ENCODE results near the gene RCOR3.
A peak's percentile ranks its signal among the peaks of the same experiment; 100 is the strongest.

RCOR3 gene

DNA sequence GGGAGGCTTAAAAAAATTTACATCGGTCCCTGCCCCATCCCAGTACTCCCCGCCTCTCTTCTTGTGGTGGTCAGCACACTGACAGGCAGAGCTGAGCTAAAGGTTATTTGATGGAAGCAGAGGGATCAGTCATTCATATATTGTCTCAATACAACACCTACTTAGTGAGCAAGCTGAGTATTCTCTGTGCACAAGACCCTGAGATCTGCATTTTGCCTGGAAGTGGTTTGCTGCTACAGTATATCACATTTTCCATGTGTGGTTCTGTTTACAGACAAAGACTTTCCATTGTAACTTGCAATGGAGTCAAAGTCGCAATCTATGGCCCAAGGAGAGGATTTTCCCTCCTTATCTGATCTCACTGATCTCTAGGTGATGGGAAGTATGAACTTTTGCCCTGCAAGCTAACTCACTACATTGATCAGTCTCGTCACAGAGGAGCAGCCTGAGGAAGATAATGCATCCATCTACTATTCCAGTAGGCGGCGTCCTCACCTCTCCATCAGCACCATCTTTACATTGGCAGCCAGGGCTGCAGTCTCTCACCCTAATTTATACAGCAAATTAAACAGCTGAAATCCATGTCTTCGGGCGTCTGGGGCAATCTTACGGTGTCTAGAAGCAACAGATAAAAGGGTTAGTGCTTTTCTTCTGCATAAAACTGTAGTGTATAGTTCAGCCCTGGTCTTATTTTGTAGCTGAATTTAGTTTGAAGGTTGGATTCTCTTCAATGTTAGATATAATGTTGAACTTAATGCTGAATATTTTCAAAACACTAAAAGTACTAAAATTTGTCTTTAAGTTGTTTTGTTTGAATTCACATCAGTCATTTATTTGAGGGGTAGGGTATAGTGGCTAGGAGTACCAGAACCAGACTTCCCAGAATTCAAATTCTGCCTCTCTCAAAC lies 64.2 kb downstream of the RCOR3 start:
- no peak overlapping the region for H3K4me2 ChIP-seq (ENCODE audit: low read depth, low read length, poor library complexity, severe bottlenecking)
- H2AFZ ChIP-seq (ENCODE audit: low read depth, low read length, severe bottlenecking): no peak overlapping the region

DNA sequence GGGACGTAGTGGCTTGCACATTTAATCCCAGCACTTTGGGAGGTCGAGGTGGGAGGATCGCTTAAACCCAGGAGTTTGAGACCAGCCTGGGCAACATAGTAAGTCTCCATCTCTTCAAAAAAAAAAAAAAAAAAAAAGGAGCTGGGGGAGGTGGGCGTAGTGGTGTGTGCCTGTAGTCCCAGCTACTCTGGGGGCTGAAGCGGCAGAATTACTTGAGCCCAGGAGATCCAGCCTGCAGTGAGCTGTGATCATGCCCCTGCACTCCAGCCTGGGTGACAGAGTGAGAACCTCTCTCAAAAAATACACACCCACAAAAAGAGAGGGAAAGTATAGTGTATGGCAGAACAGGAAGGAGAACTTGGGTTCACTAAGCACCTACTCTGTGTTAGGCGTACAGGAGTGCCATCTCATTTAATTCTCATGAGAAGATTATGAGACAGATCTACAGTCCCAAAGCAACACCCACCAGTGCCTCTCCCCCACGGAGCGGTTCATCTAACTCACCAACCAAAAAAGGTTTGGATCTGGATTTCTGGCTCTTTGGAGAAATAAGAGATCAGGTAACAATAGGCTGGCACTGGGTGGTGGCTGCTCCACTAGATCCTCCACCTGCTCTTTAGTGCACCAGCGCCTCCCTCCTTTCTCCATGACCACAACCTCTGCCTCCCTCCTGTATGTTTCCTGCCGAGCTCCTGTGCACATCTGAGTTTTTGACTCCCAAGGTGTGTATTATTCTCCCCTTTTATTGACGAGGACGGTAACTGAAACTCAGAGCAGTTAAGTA lies 66.0 kb downstream of the RCOR3 start:
- H3K9me3 ChIP-seq (ENCODE audit: insufficient read depth, low read length): no peaks in the 10 kb centered on the region
- H3K4me2 ChIP-seq (ENCODE audit: low read depth, low read length, poor library complexity, severe bottlenecking): no peak overlapping the region
- H3K9me2 ChIP-seq (replicated peaks; ENCODE audit: insufficient read depth, low read length): no peaks in the 10 kb centered on the region
- no peak overlapping the region for H3K4me3 ChIP-seq (ENCODE audit: insufficient read depth, low read length, poor library complexity, severe bottlenecking)
- no peak for TF ChIP-seq EZH2phosphoT487 (conservative IDR thresholded peaks at IDR 0.05; ENCODE audit: low read length)
- TF ChIP-seq CTCF (IDR thresholded peaks at IDR 0.05; ENCODE audit: insufficient read depth, low read length, poor library complexity, severe bottlenecking): no peak
- no peak overlapping the region for H3K9ac ChIP-seq (ENCODE audit: low read length)
- H3K79me2 ChIP-seq (ENCODE audit: insufficient read depth, low read length): peaks cover 10% of the 10 kb centered on the region
- no peak overlapping the region for H3K27ac ChIP-seq (ENCODE audit: low read depth, low read length)
- peaks cover 8% of the 10 kb centered on the region; the same call in 1 of the 2 replicates for H3F3A ChIP-seq (ENCODE audit: insufficient read depth)
- no peaks in the 10 kb centered on the region for H3K27me3 ChIP-seq (ENCODE audit: low read length)
- no peak overlapping the region for H2AFZ ChIP-seq (ENCODE audit: low read depth, low read length, severe bottlenecking)
- no peaks in the 10 kb centered on the region for H4K20me1 ChIP-seq (ENCODE audit: low read depth, low read length)
- H3K36me3 ChIP-seq (ENCODE audit: low read length): no peaks in the 10 kb centered on the region

More for the DNA sequence above, 64.2 kb downstream of the RCOR3 start:
- H3F3A ChIP-seq (ENCODE audit: insufficient read depth): peaks cover 8% of the 10 kb centered on the region; the same call in 1 of the 2 replicates
- H3K9me2 ChIP-seq (replicated peaks; ENCODE audit: insufficient read depth, low read length): no peaks in the 10 kb centered on the region
- H3K9ac ChIP-seq (ENCODE audit: low read length): no peak overlapping the region
- no peaks in the 10 kb centered on the region for H4K20me1 ChIP-seq (ENCODE audit: low read depth, low read length)
- no peaks in the 10 kb centered on the region for H3K36me3 ChIP-seq (ENCODE audit: low read length)
- H3K27ac ChIP-seq (ENCODE audit: low read depth, low read length): no peak overlapping the region
- H3K79me2 ChIP-seq (ENCODE audit: insufficient read depth, low read length): peaks cover 5% of the 10 kb centered on the region; the same call in 1 of the 2 replicates
- no peak overlapping the region for H3K4me3 ChIP-seq (ENCODE audit: insufficient read depth, low read length, poor library complexity, severe bottlenecking)
- no peaks in the 10 kb centered on the region for H3K9me3 ChIP-seq (ENCODE audit: insufficient read depth, low read length)
- no peaks in the 10 kb centered on the region for H3K27me3 ChIP-seq (ENCODE audit: low read length)
- TF ChIP-seq EZH2phosphoT487 (conservative IDR thresholded peaks at IDR 0.05; ENCODE audit: low read length): no peak
- TF ChIP-seq CTCF (IDR thresholded peaks at IDR 0.05; ENCODE audit: insufficient read depth, low read length, poor library complexity, severe bottlenecking): peak; percentile 80

- TF ChIP-seq CTCF (IDR thresholded peaks at IDR 0.05; ENCODE audit: insufficient read depth, low read length, poor library complexity, severe bottlenecking) (no peak), EZH2phosphoT487 (conservative IDR thresholded peaks at IDR 0.05; ENCODE audit: low read length) (no peak)
- Histone ChIP-seq H2AFZ (ENCODE audit: low read depth, low read length, severe bottlenecking) (peak overlapping the region; percentile 52), H3K9me3 (ENCODE audit: insufficient read depth, low read length) (no peaks in the 10 kb centered on the region), H3K36me3 (ENCODE audit: low read length) (no peaks in the 10 kb centered on the region), H3K4me3 (ENCODE audit: insufficient read depth, low read length, poor library complexity, severe bottlenecking) (peak overlapping the region; percentile 40), H3K27ac (ENCODE audit: low read depth, low read length) (no peak overlapping the region), H3K79me2 (ENCODE audit: insufficient read depth, low read length) (peaks cover 19% of the 10 kb centered on the region), H3K9me2 (replicated peaks; ENCODE audit: insufficient read depth, low read length) (no peaks in the 10 kb centered on the region), H3F3A (ENCODE audit: insufficient read depth) (peaks cover 3% of the 10 kb centered on the region; the same call in 1 of the 2 replicates), H3K4me2 (ENCODE audit: low read depth, low read length, poor library complexity, severe bottlenecking) (peak overlapping the region; percentile 77), H3K9ac (ENCODE audit: low read length) (peak overlapping the region; percentile 68; the same call in 1 of the 2 replicates), H4K20me1 (ENCODE audit: low read depth, low read length) (no peaks in the 10 kb centered on the region), H3K27me3 (ENCODE audit: low read length) (no peaks in the 10 kb centered on the region)
Observed at GRCh38 chr1:211326140-211326527, 67.0 kb downstream of the RCOR3 start.

Measured in SU-DHL-6 (cell line).